Measurements from ENCODE around the gene ABAT.

- no peak for TF ChIP-seq CTCF (IDR thresholded peaks at IDR 0.05)
- no peak for TF ChIP-seq POLR2A (IDR thresholded peaks at IDR 0.05)
These were observed 152.0 kb downstream of the ABAT start for GRCh38 chr16:8826278-8826879.

Data from ovary (tissue), 3 donors.